GM12878 (cell line): ENCODE results near the gene ZNF805. TPM values are rescaled to one million over a fixed set of nuclear protein-coding genes. Genes with fewer than 3 reads are reported as not detected.

ENCODE experiments used
- ATAC-seq: fragments of 200-7000 bp; cut with Tn5 transposase; 3 replicates; pipeline ENCODE4 v1.9.1; 2020; ENCODE audit warnings: mild to moderate bottlenecking, moderate library complexity
- BruUV-seq: library from RNA; stranded (reverse); fragments of 400-500 nt; replicated peaks from 2 replicates; lab custom pipeline; 2021; lab: Mats Ljungman, UMichigan
- CTCF ChIA-PET: fragments of 300-600 bp; sonication (Branson Sonifier 250); formaldehyde crosslinking; extraction: SDS; loops from one replicate; lab custom pipeline; 2021; ENCODE audit warnings: inconsistent platforms; lab: Yijun Ruan, JAX
- POLR2A ChIA-PET: fragments of 350-600 bp; formaldehyde crosslinking; extraction: SDS; loops from one replicate; lab custom pipeline; 2021; ENCODE audit warnings: inconsistent platforms; lab: Charles Lee
- RAD21 ChIA-PET: fragments of 300-600 bp; sonication (Branson Sonifier 250); formaldehyde crosslinking; loops from one replicate; lab custom pipeline; 2023; ENCODE audit warnings: antibody characterized with exemption; ENCODE audit not compliant: unreplicated experiment; lab: Charles Lee
- SMC1A ChIA-PET: fragments of 300-600 bp; sonication (Branson Sonifier 250); formaldehyde crosslinking; loops from one replicate; lab custom pipeline; 2023; ENCODE audit not compliant: unreplicated experiment, uncharacterized antibody; lab: Charles Lee
- DNase-seq: peaks from one replicate; pipeline ENCODE4 v3.0.0-alpha.2; 2011; ENCODE audit warnings: low read depth, low spot score
- FAIRE-seq: peaks from 3 replicates; lab custom pipeline; 2011; peaks lifted over from hg19 to GRCh38; lab: Jason Lieb, UNC
- H2AFZ ChIP-seq: 2 replicates; pipeline ENCODE4 v1.6.0; 2011; ENCODE audit warnings: low read depth, low read length, control low read depth; ENCODE audit not compliant: control insufficient read depth
- H3K27ac ChIP-seq: 2 replicates; pipeline ENCODE4 v1.5.1; 2011; ENCODE audit warnings: control low read depth; ENCODE audit not compliant: control insufficient read depth, insufficient read depth
- H3K27me3 ChIP-seq, 2 experiments: replicated peaks in 1 of 2; 2 replicates each; pipeline versions ENCODE4 v1.6.0 to v1.6.1; 2011; ENCODE audit warnings: low read length in 1 of 2; ENCODE audit not compliant: control insufficient read depth in 2 of 2, insufficient read depth in 2 of 2
- H3K36me3 ChIP-seq, 2 experiments: 2 replicates each; pipeline ENCODE4 v1.5.1; 2011; ENCODE audit warnings: low read length in 1 of 2; ENCODE audit not compliant: control insufficient read depth in 2 of 2, insufficient read depth in 2 of 2
- H3K4me1 ChIP-seq: 2 replicates; pipeline ENCODE4 v1.6.1; 2011; ENCODE audit warnings: mild to moderate bottlenecking, low read length, moderate library complexity, mixed read lengths; ENCODE audit not compliant: control insufficient read depth, insufficient read depth
- H3K4me2 ChIP-seq: 2 replicates; pipeline ENCODE4 v1.6.0; 2011; ENCODE audit warnings: control low read depth; ENCODE audit not compliant: control insufficient read depth, insufficient read depth
- H3K4me3 ChIP-seq: fragments of 200-600 bp; sonication (generic); 2 replicates; pipeline ENCODE4 v1.5.1; 2016
- H3K79me2 ChIP-seq: 2 replicates; pipeline ENCODE4 v1.6.0; 2011; ENCODE audit warnings: low read length; ENCODE audit not compliant: control insufficient read depth, insufficient read depth
- H3K9ac ChIP-seq: 2 replicates; pipeline ENCODE4 v1.8.0; 2011; ENCODE audit warnings: low read length, control low read depth, mixed read lengths; ENCODE audit not compliant: control insufficient read depth, insufficient read depth
- H3K9me3 ChIP-seq: replicated peaks from 3 replicates; pipeline ENCODE4 v1.5.1; 2011; ENCODE audit warnings: mild to moderate bottlenecking, low read length; ENCODE audit not compliant: control insufficient read depth, insufficient read depth
- H4K20me1 ChIP-seq: 2 replicates; pipeline ENCODE4 v1.6.0; 2011; ENCODE audit not compliant: control insufficient read depth, insufficient read depth
- BRCA1 ChIP-seq: IDR thresholded peaks from 2 replicates; pipeline ENCODE4 v1.6.1; 2011; ENCODE audit warnings: low read depth, low read length, improper control_type of control experiment
- MEF2B ChIP-seq: fragments of 450-650 bp; IDR thresholded peaks from 2 replicates; pipeline ENCODE4 v1.6.1; 2018; ENCODE audit warnings: mild to moderate bottlenecking, moderate library complexity; ENCODE audit not compliant: partially characterized antibody, poor library complexity, severe bottlenecking
- POLR2A ChIP-seq: IDR thresholded peaks from 2 replicates; pipeline ENCODE4 v1.6.1; 2011; ENCODE audit warnings: low read depth, mild to moderate bottlenecking, low read length
- SREBF1 ChIP-seq: IDR thresholded peaks from 2 replicates; pipeline ENCODE4 v1.6.1; 2012; ENCODE audit warnings: mild to moderate bottlenecking, low read length
- WGBS: methylation state at CpG from one replicate; pipeline ENCODE4 v1.1.6; 2016; ENCODE audit warnings: low lambda C conversion rate; ENCODE audit not compliant: insufficient replicate concordance, insufficient coverage; ENCODE audit errors: missing lambda C conversion rate; 5-methylcytosine and 5-hydroxymethylcytosine counted together
- in situ Hi-C: fragments of 300-500 bp; cut with MboI; formaldehyde crosslinking; loops from 9 replicates; pipeline ENCODE4 v1.14.3; 2018; ENCODE audit warnings: mixed read lengths
- intact Hi-C: fragments of 100-400 bp; cut with micrococcal nuclease; formaldehyde crosslinking; loops from one replicate; pipeline ENCODE4 v1.14.2; 2022; ENCODE audit not compliant: unreplicated experiment
- polyA plus RNA-seq, 11 experiments: library from polyadenylated mRNA; depleted of rRNA in 4 of 11; unstranded in 6 of 11; stranded (reverse) in 5 of 11; fragments of >200 nt; fragmentation: Nextera tagmentation in 4 of 11; fragmentation: Illumina TruSeq in 1 of 11; extraction: Ambion mirVana in 4 of 11; extraction: Trizol in 1 of 11; gene quantifications; 1 replicate in 1 of 11; 2 replicates in 10 of 11; pipeline versions ENCODE4 v1.2.1 to v1.2.3, GENCODE V29; 2011 to 2016; ENCODE audit warnings: inconsistent platforms in 2 of 11, missing spikeins in 2 of 11, low read depth in 1 of 11
- total RNA-seq, 4 experiments: library from RNA; depleted of rRNA in 3 of 4; stranded (reverse); fragments of >200 nt in 3 of 4; fragmentation: Illumina TruSeq in 1 of 4; extraction: Trizol in 1 of 4; gene quantifications; 2 replicates each; pipeline versions ENCODE4 v1.2.1 to v1.2.3, GENCODE V29; 2013 to 2021
- TF ChIP-seq, protein P1 (sequence below): IDR thresholded peaks from 2 replicates; pipeline ENCODE4 v1.6.1; 2012; ENCODE audit warnings: low read depth, low read length, improper control_type of control experiment

ZNF805 gene
- total and polyA plus RNA-seq, 10 of the 15 experiments (the other 5 are each of a cell fraction or from before 2014, with no cell fraction given), result 0.31 to 8.9 (median 2.3) TPM

DNA sequence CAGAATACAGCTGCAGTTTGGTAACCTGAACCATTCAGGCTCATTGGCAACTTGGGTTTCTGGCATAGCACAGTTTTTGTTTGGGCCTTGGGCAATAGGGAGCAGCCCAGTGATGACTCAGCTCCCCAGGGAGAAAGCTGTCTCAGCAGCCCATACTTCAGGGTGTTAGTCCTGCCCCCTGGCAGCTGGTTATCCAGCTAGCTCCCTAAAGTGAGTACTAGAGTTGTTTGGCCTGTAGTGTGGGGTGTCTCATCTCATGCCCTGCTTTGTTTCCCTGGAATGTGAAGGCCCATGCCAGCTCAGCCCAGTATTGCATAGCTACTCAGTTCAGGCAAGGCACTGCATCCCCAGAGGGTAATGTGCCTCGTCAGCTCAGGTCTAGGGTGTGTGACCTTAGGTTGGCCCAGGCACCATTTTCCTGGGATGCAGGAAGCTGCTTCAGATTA is 61.6 kb downstream of the ZNF805 start:
- ATAC-seq (peak; percentile 76), DNase-seq (no peak), FAIRE-seq (no peak)
- ChIA-PET POLR2A (interaction anchor here (0.5 to 1.6 kb wide), 6 partner anchors 8 to 40 kb away, joined by 3 to 4 read pairs (median 3); no protein-coding TSS in a partner anchor), CTCF (interaction anchor here (0.7 to 1.1 kb wide), 3 partner anchors 14 to 108 kb away, joined by 3 read pairs; no protein-coding TSS in a partner anchor), SMC1A (interaction anchor here (0.5 to 2.5 kb wide), 6 partner anchors 9 to 59 kb away, joined by 3 to 7 read pairs (median 4); no protein-coding TSS in a partner anchor), RAD21 (interaction anchor here (1.0 to 1.6 kb wide), 2 partner anchors 9 to 19 kb away, joined by 5 read pairs; no protein-coding TSS in a partner anchor)
- Histone ChIP-seq H3K36me3 (peaks cover 5 to 16% of the 10 kb centered on the region in 2 experiments), H2AFZ (no peak overlapping the region), H3K4me1 (no peaks in the 10 kb centered on the region), H3K27ac (no peak overlapping the region), H3K4me2 (no peak overlapping the region), H3K4me3 (no peak overlapping the region), H4K20me1 (no peaks in the 10 kb centered on the region), H3K9me3 (no peaks in the 10 kb centered on the region), H3K9ac (no peak overlapping the region), H3K27me3 (no peaks in the 10 kb centered on the region), H3K79me2 (peaks cover 9% of the 10 kb centered on the region)
- no TSS peak for BruUV-seq
- 0% methylated on average over 1 of the region's 1 CpG for WGBS
- intact Hi-C loops (no loop called here), in situ Hi-C loops (no loop called here)
- TF ChIP-seq MEF2B (peak; percentile 65), POLR2A (peak; percentile 70), BRCA1 (no peak), SREBF1 (no peak)
- TF ChIP-seq, protein P1, sequence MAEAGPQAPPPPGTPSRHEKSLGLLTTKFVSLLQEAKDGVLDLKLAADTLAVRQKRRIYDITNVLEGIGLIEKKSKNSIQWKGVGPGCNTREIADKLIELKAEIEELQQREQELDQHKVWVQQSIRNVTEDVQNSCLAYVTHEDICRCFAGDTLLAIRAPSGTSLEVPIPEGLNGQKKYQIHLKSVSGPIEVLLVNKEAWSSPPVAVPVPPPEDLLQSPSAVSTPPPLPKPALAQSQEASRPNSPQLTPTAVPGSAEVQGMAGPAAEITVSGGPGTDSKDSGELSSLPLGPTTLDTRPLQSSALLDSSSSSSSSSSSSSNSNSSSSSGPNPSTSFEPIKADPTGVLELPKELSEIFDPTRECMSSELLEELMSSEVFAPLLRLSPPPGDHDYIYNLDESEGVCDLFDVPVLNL, result no peak
